ENCODE results near the gene SLC24A3. TPM values are rescaled to one million over a fixed set of nuclear protein-coding genes. Genes with fewer than 3 reads are reported as not detected.

SLC24A3 gene
- polyA plus RNA-seq, 1 donor = 9.9 TPM

DNA sequence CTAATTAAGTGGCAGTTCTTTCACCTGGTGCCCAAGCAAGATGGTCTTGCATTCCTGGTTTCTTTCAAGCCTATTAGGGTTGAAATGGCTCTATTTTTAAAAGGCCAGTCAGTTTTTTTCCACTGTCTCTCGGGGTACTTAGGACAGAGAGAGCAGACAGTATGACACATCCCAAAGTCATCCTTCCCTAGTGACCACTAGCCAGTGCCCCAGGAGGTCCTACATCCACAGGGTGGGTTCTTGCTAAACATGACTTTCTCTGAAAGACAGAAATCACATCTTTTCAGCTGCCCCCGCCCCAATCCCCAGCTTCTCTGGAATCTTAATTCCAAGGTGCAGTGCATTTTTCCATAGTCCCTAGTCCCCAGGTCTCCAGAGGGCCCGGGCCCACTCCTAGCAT is 192.4 kb downstream of the SLC24A3 start:
- no peak overlapping the region for H3K27ac ChIP-seq (ENCODE audit: low read length)

GRCh38 chr20:19405958-19406357 is 193.5 kb downstream of the SLC24A3 start:
- no peaks in the 10 kb centered on the region for H3K4me1 ChIP-seq (ENCODE audit: control insufficient read depth, insufficient read depth, low read length)
- DNase-seq = no peak
- H3K9me3 ChIP-seq (ENCODE audit: control insufficient read depth, low read depth, low read length) = no peaks in the 10 kb centered on the region

More for the DNA sequence above, 192.4 kb downstream of the SLC24A3 start:
- Histone ChIP-seq H3K9me3 (ENCODE audit: control insufficient read depth, low read depth, low read length) (no peaks in the 10 kb centered on the region), H3K36me3 (ENCODE audit: control insufficient read depth, insufficient read depth, low read length) (no peaks in the 10 kb centered on the region), H3K4me1 (ENCODE audit: control insufficient read depth, insufficient read depth, low read length) (no peaks in the 10 kb centered on the region), H3K4me3 (ENCODE audit: low read length) (no peak overlapping the region), H3K27me3 (ENCODE audit: control insufficient read depth, insufficient read depth, low read length) (no peaks in the 10 kb centered on the region)
- WGBS (ENCODE audit: insufficient coverage, low lambda C conversion rate) = no CpG with 5 or more reads among the region's 3 CpGs
- DNase-seq = no peak

DNA sequence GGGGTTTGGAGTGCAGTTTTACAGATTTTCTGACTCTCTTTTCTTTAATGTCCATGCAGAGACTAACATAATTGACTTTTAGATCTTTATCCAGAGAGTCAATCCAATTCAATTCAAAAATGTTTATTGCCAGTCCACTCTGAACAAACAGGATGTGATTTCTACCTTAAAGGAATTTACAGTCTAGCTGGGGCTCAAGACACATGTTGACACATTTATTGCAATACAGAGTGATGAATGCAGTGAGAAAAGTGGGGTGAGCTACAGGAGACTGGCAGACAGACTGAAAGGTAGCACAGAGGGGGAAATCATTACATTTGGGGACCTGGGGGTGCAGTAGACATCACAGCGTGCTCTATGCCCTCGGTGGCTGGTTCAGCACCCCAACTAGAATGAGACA is 193.9 kb downstream of the SLC24A3 start:
- WGBS (ENCODE audit: insufficient coverage, low lambda C conversion rate) = no CpG with 5 or more reads among the region's 2 CpGs
- Histone ChIP-seq H3K4me3 (ENCODE audit: low read length) (no peak overlapping the region), H3K27ac (ENCODE audit: low read length) (no peak overlapping the region), H3K27me3 (ENCODE audit: control insufficient read depth, insufficient read depth, low read length) (no peaks in the 10 kb centered on the region), H3K4me1 (ENCODE audit: control insufficient read depth, insufficient read depth, low read length) (no peaks in the 10 kb centered on the region), H3K36me3 (ENCODE audit: control insufficient read depth, insufficient read depth, low read length) (no peaks in the 10 kb centered on the region), H3K9me3 (ENCODE audit: control insufficient read depth, low read depth, low read length) (no peaks in the 10 kb centered on the region)
- DNase-seq = no peak

More at GRCh38 chr20:19405958-19406357, 193.5 kb downstream of the SLC24A3 start:
- WGBS (ENCODE audit: insufficient coverage, low lambda C conversion rate) = 100% methylated on average over 2 of the region's 3 CpGs
- H3K27me3 ChIP-seq (ENCODE audit: control insufficient read depth, insufficient read depth, low read length) = no peaks in the 10 kb centered on the region
- H3K4me3 ChIP-seq (ENCODE audit: low read length) = no peak overlapping the region
- no peaks in the 10 kb centered on the region for H3K36me3 ChIP-seq (ENCODE audit: control insufficient read depth, insufficient read depth, low read length)
- H3K27ac ChIP-seq (ENCODE audit: low read length) = no peak overlapping the region

GRCh38 chr20:19407196-19407595 is 194.8 kb downstream of the SLC24A3 start:
- no peak overlapping the region for H3K4me3 ChIP-seq (ENCODE audit: low read length)
- DNase-seq = no peak
- H3K4me1 ChIP-seq (ENCODE audit: control insufficient read depth, insufficient read depth, low read length) = no peaks in the 10 kb centered on the region
- H3K9me3 ChIP-seq (ENCODE audit: control insufficient read depth, low read depth, low read length) = no peaks in the 10 kb centered on the region
- no peaks in the 10 kb centered on the region for H3K36me3 ChIP-seq (ENCODE audit: control insufficient read depth, insufficient read depth, low read length)
- H3K27me3 ChIP-seq (ENCODE audit: control insufficient read depth, insufficient read depth, low read length) = no peaks in the 10 kb centered on the region
- no peak overlapping the region for H3K27ac ChIP-seq (ENCODE audit: low read length)
- WGBS (ENCODE audit: insufficient coverage, low lambda C conversion rate) = no CpG with 5 or more reads among the region's 8 CpGs

DNA sequence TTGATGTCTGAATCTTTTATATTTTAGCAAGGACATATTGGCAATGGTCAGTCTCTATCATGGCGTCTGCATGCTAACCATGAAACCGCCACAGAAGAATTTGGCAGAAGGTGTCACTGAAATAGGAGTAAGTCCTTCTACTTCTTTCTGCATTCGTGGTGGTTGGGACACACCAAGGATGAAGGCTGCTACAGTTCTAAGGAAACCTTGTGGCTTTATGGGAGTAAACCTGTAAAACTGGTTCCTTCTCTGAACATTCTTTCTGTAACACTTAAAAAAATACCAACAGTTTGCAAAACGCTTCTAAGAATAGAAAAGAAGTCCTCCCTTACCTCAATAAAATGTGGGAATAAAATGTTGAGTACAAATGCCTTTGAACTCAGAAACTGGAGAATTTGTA is 195.3 kb downstream of the SLC24A3 start:
- Histone ChIP-seq H3K27me3 (ENCODE audit: control insufficient read depth, insufficient read depth, low read length) (no peaks in the 10 kb centered on the region), H3K36me3 (ENCODE audit: control insufficient read depth, insufficient read depth, low read length) (no peaks in the 10 kb centered on the region), H3K9me3 (ENCODE audit: control insufficient read depth, low read depth, low read length) (no peaks in the 10 kb centered on the region), H3K4me1 (ENCODE audit: control insufficient read depth, insufficient read depth, low read length) (no peaks in the 10 kb centered on the region), H3K4me3 (ENCODE audit: low read length) (no peak overlapping the region), H3K27ac (ENCODE audit: low read length) (no peak overlapping the region)
- no peak for DNase-seq
- WGBS (ENCODE audit: insufficient coverage, low lambda C conversion rate) = no CpG with 5 or more reads among the region's 4 CpGs

- no peaks in the 10 kb centered on the region for H3K9me3 ChIP-seq (ENCODE audit: control insufficient read depth, low read depth, low read length)
- H3K27ac ChIP-seq (ENCODE audit: low read length) = no peak overlapping the region
- no peaks in the 10 kb centered on the region for H3K27me3 ChIP-seq (ENCODE audit: control insufficient read depth, insufficient read depth, low read length)
- DNase-seq = no peak
- H3K4me3 ChIP-seq (ENCODE audit: low read length) = no peak overlapping the region
- no peaks in the 10 kb centered on the region for H3K4me1 ChIP-seq (ENCODE audit: control insufficient read depth, insufficient read depth, low read length)
- no CpG with 5 or more reads among the region's 4 CpGs for WGBS (ENCODE audit: insufficient coverage, low lambda C conversion rate)
- H3K36me3 ChIP-seq (ENCODE audit: control insufficient read depth, insufficient read depth, low read length) = no peaks in the 10 kb centered on the region
These were observed 196.5 kb downstream of the SLC24A3 start for GRCh38 chr20:19408971-19409370.

DNA sequence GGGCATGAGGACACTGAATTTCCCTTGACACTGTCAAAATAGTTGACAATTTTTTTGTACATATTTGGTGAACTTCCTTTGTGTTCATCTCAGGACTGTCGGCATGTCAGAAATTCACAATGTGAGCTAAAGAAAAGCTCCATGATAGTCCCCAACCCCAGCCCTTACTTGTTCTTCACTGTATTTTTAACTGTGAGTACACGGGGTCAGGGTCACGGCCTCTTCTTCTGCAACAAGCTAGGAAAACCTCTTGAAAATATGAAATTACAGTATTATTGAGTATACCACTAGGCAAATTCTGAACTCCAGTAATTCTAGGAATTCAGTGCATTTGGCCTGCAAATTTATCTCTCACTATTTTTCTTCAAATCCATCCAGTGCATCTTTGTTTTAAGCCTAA is 199.4 kb downstream of the SLC24A3 start:
- Histone ChIP-seq H3K4me3 (ENCODE audit: low read length) (no peak overlapping the region), H3K27me3 (ENCODE audit: control insufficient read depth, insufficient read depth, low read length) (no peaks in the 10 kb centered on the region), H3K9me3 (ENCODE audit: control insufficient read depth, low read depth, low read length) (no peaks in the 10 kb centered on the region), H3K4me1 (ENCODE audit: control insufficient read depth, insufficient read depth, low read length) (no peaks in the 10 kb centered on the region), H3K27ac (ENCODE audit: low read length) (no peak overlapping the region), H3K36me3 (ENCODE audit: control insufficient read depth, insufficient read depth, low read length) (no peaks in the 10 kb centered on the region)
- DNase-seq = no peak
- no CpG with 5 or more reads among the region's 3 CpGs for WGBS (ENCODE audit: insufficient coverage, low lambda C conversion rate)

- 70% methylated on average over 3 of the region's 3 CpGs for WGBS (ENCODE audit: insufficient coverage, low lambda C conversion rate)
- DNase-seq = no peak
- Histone ChIP-seq H3K4me1 (ENCODE audit: control insufficient read depth, insufficient read depth, low read length) (no peaks in the 10 kb centered on the region), H3K27me3 (ENCODE audit: control insufficient read depth, insufficient read depth, low read length) (no peaks in the 10 kb centered on the region), H3K27ac (ENCODE audit: low read length) (no peak overlapping the region), H3K9me3 (ENCODE audit: control insufficient read depth, low read depth, low read length) (no peaks in the 10 kb centered on the region), H3K36me3 (ENCODE audit: control insufficient read depth, insufficient read depth, low read length) (no peaks in the 10 kb centered on the region), H3K4me3 (ENCODE audit: low read length) (no peak overlapping the region)
These were observed 199.8 kb downstream of the SLC24A3 start for GRCh38 chr20:19412254-19412653.

DNA sequence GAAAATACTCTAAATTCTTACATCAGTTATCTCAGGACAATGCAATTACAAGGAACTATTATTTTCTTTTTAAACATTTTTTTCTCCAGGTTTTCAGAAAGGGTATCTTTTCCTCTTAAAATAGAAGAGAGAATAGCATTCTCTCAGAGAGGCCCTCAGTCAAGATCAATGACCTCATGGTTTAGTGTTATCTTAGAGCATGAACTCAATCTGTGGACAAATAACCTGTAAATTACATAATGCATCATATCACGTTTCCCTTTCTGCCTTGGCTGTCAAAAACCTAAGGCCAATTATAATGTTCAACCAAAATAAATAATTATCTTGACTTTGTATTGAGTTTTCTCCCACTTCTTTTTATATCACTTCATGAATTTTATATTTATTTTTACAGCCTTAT is 202.2 kb downstream of the SLC24A3 start:
- no peaks in the 10 kb centered on the region for H3K36me3 ChIP-seq (ENCODE audit: control insufficient read depth, insufficient read depth, low read length)
- H3K27ac ChIP-seq (ENCODE audit: low read length) = no peak overlapping the region
- no peaks in the 10 kb centered on the region for H3K4me1 ChIP-seq (ENCODE audit: control insufficient read depth, insufficient read depth, low read length)
- H3K4me3 ChIP-seq (ENCODE audit: low read length) = no peak overlapping the region
- no peak for DNase-seq
- WGBS (ENCODE audit: insufficient coverage, low lambda C conversion rate) = no CpG with 5 or more reads among the region's 1 CpG
- H3K9me3 ChIP-seq (ENCODE audit: control insufficient read depth, low read depth, low read length) = no peaks in the 10 kb centered on the region
- H3K27me3 ChIP-seq (ENCODE audit: control insufficient read depth, insufficient read depth, low read length) = no peaks in the 10 kb centered on the region

- no peak for DNase-seq
- WGBS (ENCODE audit: insufficient coverage, low lambda C conversion rate) = no CpG with 5 or more reads among the region's 1 CpG
- Histone ChIP-seq H3K36me3 (ENCODE audit: control insufficient read depth, insufficient read depth, low read length) (no peaks in the 10 kb centered on the region), H3K9me3 (ENCODE audit: control insufficient read depth, low read depth, low read length) (no peaks in the 10 kb centered on the region), H3K27ac (ENCODE audit: low read length) (no peak overlapping the region), H3K4me3 (ENCODE audit: low read length) (no peak overlapping the region), H3K27me3 (ENCODE audit: control insufficient read depth, insufficient read depth, low read length) (no peaks in the 10 kb centered on the region), H3K4me1 (ENCODE audit: control insufficient read depth, insufficient read depth, low read length) (no peaks in the 10 kb centered on the region)
These were observed 203.3 kb downstream of the SLC24A3 start for GRCh38 chr20:19415786-19416185.

GRCh38 chr20:19416627-19417026 is 204.2 kb downstream of the SLC24A3 start:
- no CpG with 5 or more reads among the region's 2 CpGs for WGBS (ENCODE audit: insufficient coverage, low lambda C conversion rate)
- no peaks in the 10 kb centered on the region for H3K27me3 ChIP-seq (ENCODE audit: control insufficient read depth, insufficient read depth, low read length)

More at GRCh38 chr20:19416627-19417026, 204.2 kb downstream of the SLC24A3 start:
- Histone ChIP-seq H3K36me3 (ENCODE audit: control insufficient read depth, insufficient read depth, low read length) (no peaks in the 10 kb centered on the region), H3K27ac (ENCODE audit: low read length) (no peak overlapping the region), H3K4me3 (ENCODE audit: low read length) (no peak overlapping the region), H3K9me3 (ENCODE audit: control insufficient read depth, low read depth, low read length) (no peaks in the 10 kb centered on the region), H3K4me1 (ENCODE audit: control insufficient read depth, insufficient read depth, low read length) (no peaks in the 10 kb centered on the region)
- no peak for DNase-seq
